Peyer's patch (tissue), 4 donors: Measurements from ENCODE around the gene RCL1. TPM values are rescaled to one million over a fixed set of nuclear protein-coding genes. Genes with fewer than 3 reads are reported as not detected.
"Not testable (repeated sequence)": the region's sequence is repeated elsewhere in the genome, so short reads cannot be mapped to it uniquely, and the experiment has no call there.

Source experiments
- DNase-seq, 3 donors: peaks; one replicate each; pipeline ENCODE4 v3.0.0-alpha.2; 2017 to 2019
- H3K27ac ChIP-seq, 4 donors: fragments of 200-600 bp; sonication (generic); one replicate each; pipeline ENCODE4 v1.5.1; 2016 to 2019
- H3K27me3 ChIP-seq, 2 donors: fragments of 200-600 bp; sonication (generic); one replicate each; pipeline ENCODE4 v1.5.1; 2019
- H3K36me3 ChIP-seq, 3 donors: fragments of 200-600 bp; sonication (generic); one replicate each; pipeline ENCODE4 v1.5.1; 2016 to 2019
- H3K4me1 ChIP-seq, 4 donors: fragments of 200-600 bp; sonication (generic); one replicate each; pipeline ENCODE4 v1.5.1; 2016 to 2019
- H3K4me3 ChIP-seq, 4 donors: fragments of 200-600 bp; sonication (generic); 1 replicate in 3 of 4; 2 replicates in 1 of 4; pipeline ENCODE4 v1.5.1; 2016 to 2019; ENCODE audit warnings: mild to moderate bottlenecking in 1 of 4
- H3K9me3 ChIP-seq, 4 donors: fragments of 200-600 bp; sonication (generic); one replicate each; pipeline ENCODE4 v1.5.1; 2016 to 2019; ENCODE audit warnings: mild to moderate bottlenecking in 1 of 4
- CTCF ChIP-seq, 6 experiments: fragments of 450-650 bp in 4 of 6; fragments of 200-600 bp in 2 of 6; sonication (generic) in 1 of 6; IDR thresholded peaks; one replicate each; pipeline ENCODE4 v1.5.1; 2017 to 2019; ENCODE audit warnings: antibody characterized with exemption in 6 of 6, mild to moderate bottlenecking in 3 of 6, moderate library complexity in 1 of 6
- POLR2A ChIP-seq, 2 donors: fragments of 450-650 bp; IDR thresholded peaks; one replicate each; pipeline ENCODE4 v1.5.1; 2017; ENCODE audit warnings: antibody characterized with exemption in 2 of 2, mild to moderate bottlenecking in 2 of 2, moderate library complexity in 2 of 2
- total RNA-seq, 4 donors: library from RNA; depleted of rRNA; stranded (reverse); fragments of >200 nt; gene quantifications; one replicate each; pipeline ENCODE4 v1.1.0, GENCODE V29; 2016

The RCL1 gene
- total RNA-seq, 4 donors from 2014 or later = 7.4 to 28.1 (median 19.5) TPM

GRCh38 chr9:4788703-4789102 lies 4.0 kb upstream of the RCL1 start:
- H3K27ac ChIP-seq = no peak overlapping the region
- no peaks in the 10 kb centered on the region for H3K27me3 ChIP-seq
- no peak overlapping the region for H3K4me3 ChIP-seq
- peaks cover 0 to 9% (median under 1%) of the 10 kb centered on the region in 4 donors for H3K4me1 ChIP-seq
- TF ChIP-seq CTCF (IDR thresholded peaks at IDR 0.05) (no peak), POLR2A (IDR thresholded peaks at IDR 0.05) (no peak)
- H3K9me3 ChIP-seq = no peaks in the 10 kb centered on the region
- no peaks in the 10 kb centered on the region for H3K36me3 ChIP-seq
- DNase-seq = no peak

GRCh38 chr9:4792054-4792571 lies 631 bp upstream of the RCL1 start:
- Histone ChIP-seq H3K36me3 (no peaks in the 10 kb centered on the region), H3K27me3 (no peaks in the 10 kb centered on the region), H3K9me3 (no peaks in the 10 kb centered on the region), H3K4me1 (peaks cover 0 to 16% (median 3%) of the 10 kb centered on the region in 4 donors), H3K27ac (peak overlapping the region in 3 of 4 donors; percentile 14 to 91 (median 26)), H3K4me3 (peak overlapping the region; percentile 72 to 98 (median 88))
- TF ChIP-seq POLR2A (IDR thresholded peaks at IDR 0.05) = no peak
- TF ChIP-seq CTCF (IDR thresholded peaks at IDR 0.05) = no peak
- DNase-seq = no peak

GRCh38 chr9:4793459-4794395 lies 983 bp downstream of the RCL1 start:
- peak overlapping the region; percentile 68 to 91 (median 86) for H3K27ac ChIP-seq
- H3K27me3 ChIP-seq = no peaks in the 10 kb centered on the region
- H3K4me1 ChIP-seq = peaks cover 0 to 16% (median 3%) of the 10 kb centered on the region in 4 donors
- H3K9me3 ChIP-seq = no peaks in the 10 kb centered on the region
- H3K4me3 ChIP-seq = peak overlapping the region; percentile 72 to 98 (median 88)
- H3K36me3 ChIP-seq = no peaks in the 10 kb centered on the region
- DNase-seq = no peak
- TF ChIP-seq POLR2A (IDR thresholded peaks at IDR 0.05) (no peak), CTCF (IDR thresholded peaks at IDR 0.05) (no peak)

GRCh38 chr9:4794691-4795090 lies 1.9 kb downstream of the RCL1 start:
- Histone ChIP-seq H3K27ac (no peak overlapping the region), H3K9me3 (no peaks in the 10 kb centered on the region), H3K27me3 (no peaks in the 10 kb centered on the region), H3K4me3 (no peak overlapping the region), H3K4me1 (peaks cover 0 to 16% (median 3%) of the 10 kb centered on the region in 4 donors), H3K36me3 (no peaks in the 10 kb centered on the region)
- no peak for TF ChIP-seq CTCF (IDR thresholded peaks at IDR 0.05)
- DNase-seq = no peak

GRCh38 chr9:4795108-4795507 lies 2.4 kb downstream of the RCL1 start:
- DNase-seq, H3K36me3 ChIP-seq, H3K27me3 ChIP-seq, H3K27ac ChIP-seq, H3K9me3 ChIP-seq, H3K4me3 ChIP-seq: not testable (repeated sequence)
- H3K4me1 ChIP-seq = peaks cover 0 to 16% (median 3%) of the 10 kb centered on the region in 4 donors

- no peaks in the 10 kb centered on the region for H3K27me3 ChIP-seq
- no peaks in the 10 kb centered on the region for H3K9me3 ChIP-seq
- H3K4me3 ChIP-seq = no peak overlapping the region
- H3K27ac ChIP-seq = no peak overlapping the region
- H3K36me3 ChIP-seq = no peaks in the 10 kb centered on the region
- DNase-seq = no peak
- TF ChIP-seq CTCF (IDR thresholded peaks at IDR 0.05) (no peak), POLR2A (IDR thresholded peaks at IDR 0.05) (no peak)
- H3K4me1 ChIP-seq = peaks cover 0 to 16% (median 3%) of the 10 kb centered on the region in 4 donors
Measured at GRCh38 chr9:4796530-4796929, 3.8 kb downstream of the RCL1 start.
